COLO668 (cell line): ENCODE results near the gene AOPEP.

ENCODE experiments used
- DNase-seq: peaks from one replicate; lab custom pipeline; 2025; ENCODE audit not compliant: unreplicated experiment; lab: John Stamatoyannopoulos, UW

The AOPEP gene

GRCh38 chr9:95089257-95090022, 362.9 kb downstream of the AOPEP start:
- DNase-seq, result no peak

- no peak for DNase-seq
These were observed 363.7 kb downstream of the AOPEP start for GRCh38 chr9:95090023-95090791.

GRCh38 chr9:95090871-95091577, 364.5 kb downstream of the AOPEP start:
- no peak for DNase-seq

DNA sequence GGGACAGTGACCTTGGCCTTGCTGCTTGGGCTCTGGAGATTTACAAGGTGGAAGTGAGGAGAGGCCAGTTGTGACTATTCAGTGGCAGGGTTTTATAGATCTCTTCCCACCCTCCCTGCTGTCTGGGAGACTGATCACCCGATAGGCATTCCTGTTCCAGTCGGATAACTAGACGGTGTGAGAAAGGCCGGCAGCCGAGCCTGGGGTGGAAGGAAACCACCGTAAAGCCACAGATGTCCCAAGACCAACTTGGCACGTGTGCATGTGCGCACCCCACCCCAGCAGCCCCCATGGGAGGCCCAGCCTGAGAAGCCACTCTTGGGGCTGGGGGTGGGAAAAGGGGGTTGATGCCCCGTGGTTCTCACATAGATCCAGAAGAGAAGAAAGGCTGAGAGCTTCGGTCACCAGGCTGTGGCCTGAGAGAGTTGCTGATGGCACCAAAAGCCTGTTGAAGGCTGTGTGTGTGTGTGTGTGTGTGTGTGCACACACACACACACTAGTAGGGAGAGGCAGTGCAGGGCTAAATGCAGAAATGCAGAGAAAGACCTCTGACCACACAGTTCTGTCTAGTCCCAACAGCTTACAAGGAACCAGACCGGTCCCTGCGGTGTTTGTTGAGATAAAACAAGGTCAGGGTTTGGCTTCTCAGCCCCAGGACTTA, 365.2 kb downstream of the AOPEP start:
- no peak for DNase-seq

DNA sequence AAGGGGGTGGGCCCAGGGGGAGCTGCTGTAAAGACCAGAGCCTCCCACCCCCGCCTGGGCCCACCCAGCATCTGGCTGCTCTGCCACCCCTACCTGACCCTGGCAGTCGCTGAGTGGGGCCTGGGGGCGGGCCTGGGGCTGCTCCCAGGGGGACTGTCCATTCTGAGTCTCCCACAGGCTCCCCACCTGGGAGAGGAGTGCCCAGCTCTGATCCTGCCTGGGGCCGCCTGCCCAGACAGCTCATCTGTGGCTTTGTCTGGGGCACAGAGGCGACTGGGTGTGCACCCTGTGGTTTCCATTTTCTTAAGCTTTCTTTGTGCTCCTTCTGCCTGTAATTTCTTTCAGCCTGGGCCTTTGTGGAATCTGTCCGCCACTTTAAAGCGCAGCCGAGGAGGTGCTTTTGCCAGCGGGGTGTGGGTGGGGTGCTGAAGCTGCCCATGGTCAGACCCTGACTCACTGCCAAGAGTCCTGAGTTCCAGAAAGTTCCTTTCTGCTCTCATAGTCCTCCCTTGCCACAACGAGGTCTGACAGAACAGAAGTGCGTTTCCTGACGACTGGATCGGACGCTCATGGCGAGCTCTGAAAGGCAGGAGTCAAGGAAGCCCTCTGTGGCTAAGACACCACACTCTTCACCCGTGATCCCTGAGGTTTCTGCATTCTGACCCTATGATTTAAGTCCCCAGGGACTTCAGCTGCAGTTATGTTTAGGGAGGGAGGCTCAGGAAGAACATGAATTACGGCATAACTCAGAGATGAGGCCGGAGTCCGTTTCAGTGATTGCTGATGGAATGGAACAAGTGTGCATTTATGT, 366.0 kb downstream of the AOPEP start:
- DNase-seq, result no peak

- DNase-seq, result no peak
These were observed 367.1 kb downstream of the AOPEP start for GRCh38 chr9:95093586-95093985.

- DNase-seq, result no peak
These were observed 367.5 kb downstream of the AOPEP start for GRCh38 chr9:95094002-95094401.

DNA sequence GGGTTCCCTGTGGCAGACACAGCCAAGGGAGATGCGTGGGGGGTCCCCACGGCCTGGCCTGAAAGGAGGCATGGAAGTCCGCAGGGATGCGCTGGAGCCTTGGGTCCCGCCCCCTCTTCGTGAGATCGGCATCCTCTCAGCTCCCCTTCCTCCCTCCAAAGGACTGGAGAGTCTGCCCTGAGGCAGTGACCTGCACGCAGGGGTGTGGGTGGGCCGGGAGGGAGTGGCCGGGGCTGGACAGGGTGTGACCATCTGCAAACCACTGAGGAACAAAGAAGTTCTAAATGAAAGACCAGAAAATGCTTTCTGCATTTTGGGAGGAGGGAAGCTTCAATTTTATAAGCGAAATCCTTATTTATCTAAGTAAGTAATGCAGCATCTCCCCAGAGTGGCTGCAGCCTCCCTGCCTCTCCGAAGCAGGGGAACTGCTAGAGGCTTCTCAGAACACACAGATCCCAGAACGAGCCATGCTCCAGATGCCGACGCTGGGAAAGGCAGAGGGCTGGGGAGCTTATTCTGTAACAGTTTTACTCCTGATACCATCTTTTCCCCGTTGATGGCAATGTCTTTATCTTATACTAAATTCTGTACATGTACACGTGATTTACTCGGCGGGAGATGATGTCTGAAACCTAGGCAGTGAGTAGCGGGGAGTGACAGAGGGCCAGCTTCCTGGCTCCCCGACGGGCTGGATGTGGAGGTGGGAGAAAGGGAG, 369.3 kb downstream of the AOPEP start:
- no peak for DNase-seq

DNA sequence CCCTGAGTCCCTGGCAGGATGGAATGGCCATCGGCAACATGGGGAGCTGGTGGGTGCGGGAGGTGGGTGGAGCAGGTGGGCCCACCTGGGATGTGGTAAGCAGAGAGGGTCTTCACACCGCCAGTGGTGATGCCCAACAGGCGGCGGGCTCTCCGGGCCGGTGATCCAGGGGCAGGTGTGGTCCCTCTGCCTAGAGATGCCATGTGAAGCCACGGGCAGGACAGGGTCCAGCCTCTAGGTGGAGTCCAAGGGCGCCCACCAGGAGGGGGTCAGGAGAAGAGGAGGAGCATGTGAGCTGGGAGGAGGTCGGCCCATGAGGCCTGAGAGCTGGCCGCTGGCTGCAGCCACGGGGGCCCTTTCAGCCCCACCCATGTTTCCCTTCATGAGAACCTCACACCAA, 369.9 kb downstream of the AOPEP start:
- DNase-seq, result no peak

- DNase-seq, result no peak
These were observed 370.3 kb downstream of the AOPEP start for GRCh38 chr9:95096807-95097206.

GRCh38 chr9:95097279-95097678, 370.8 kb downstream of the AOPEP start:
- no peak for DNase-seq

DNA sequence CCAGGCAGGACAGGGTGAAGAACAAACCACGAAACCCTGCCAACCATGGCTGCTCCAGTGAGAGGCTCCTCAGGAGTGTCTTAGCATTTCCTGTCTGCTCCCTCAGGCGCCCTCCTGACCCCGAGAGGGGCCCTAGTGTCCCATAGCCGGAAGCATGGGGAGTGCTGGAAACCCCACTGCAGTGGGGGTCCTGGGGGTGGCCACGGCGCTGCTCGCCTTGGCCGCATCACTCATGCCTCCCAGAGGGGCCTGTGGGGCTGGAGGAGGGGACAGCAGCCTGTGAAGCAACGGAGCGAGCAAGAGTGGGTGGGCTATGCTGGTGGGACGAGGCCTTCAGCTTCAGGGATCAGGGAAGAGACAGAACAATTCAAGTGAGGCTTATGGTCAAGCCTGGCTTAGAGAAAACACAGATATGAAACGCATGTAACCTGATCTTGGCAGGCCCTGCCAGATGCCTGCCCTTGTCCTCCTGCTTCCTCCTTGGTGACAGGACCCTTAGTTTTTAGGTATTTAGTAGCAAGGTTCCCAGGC, 372.0 kb downstream of the AOPEP start:
- no peak for DNase-seq

DNA sequence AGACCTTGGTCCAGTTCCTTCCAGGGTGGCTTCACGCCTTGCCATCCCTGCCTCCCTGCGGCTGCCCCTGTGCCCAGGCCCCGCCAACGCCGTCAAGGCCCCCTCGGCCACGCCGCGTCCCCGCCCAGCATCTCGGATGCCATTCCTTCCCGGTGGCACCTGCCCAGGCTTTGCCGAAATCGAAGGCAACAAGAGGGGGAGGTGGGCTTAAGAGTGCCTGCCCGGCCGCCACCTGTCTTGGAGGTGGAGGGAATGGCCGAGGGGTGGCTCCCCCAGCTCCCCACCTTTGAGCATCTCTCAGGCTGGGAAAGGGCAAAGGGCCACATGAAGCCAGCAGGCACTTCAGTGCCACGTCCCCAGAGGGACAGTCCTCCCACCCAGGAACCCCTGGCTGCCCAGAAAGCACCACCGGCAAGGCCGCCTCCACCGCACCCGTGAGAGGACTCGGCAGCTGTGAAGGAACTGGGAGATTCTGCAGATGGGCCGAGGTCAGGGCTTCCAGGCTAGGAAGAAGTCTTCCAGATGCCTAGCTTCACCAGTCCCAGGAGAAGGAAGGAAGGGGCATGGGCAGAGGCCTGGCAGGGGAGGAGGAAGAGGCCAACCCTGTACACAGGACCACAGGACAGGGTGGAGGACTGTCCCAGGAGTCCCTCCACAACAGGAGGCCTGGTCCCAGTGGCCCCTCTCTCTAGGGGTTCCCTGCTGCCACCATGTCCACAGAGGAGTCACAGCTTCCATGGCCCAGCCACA, 373.0 kb downstream of the AOPEP start:
- no peak for DNase-seq

GRCh38 chr9:95100071-95100627, 373.6 kb downstream of the AOPEP start:
- no peak for DNase-seq

DNA sequence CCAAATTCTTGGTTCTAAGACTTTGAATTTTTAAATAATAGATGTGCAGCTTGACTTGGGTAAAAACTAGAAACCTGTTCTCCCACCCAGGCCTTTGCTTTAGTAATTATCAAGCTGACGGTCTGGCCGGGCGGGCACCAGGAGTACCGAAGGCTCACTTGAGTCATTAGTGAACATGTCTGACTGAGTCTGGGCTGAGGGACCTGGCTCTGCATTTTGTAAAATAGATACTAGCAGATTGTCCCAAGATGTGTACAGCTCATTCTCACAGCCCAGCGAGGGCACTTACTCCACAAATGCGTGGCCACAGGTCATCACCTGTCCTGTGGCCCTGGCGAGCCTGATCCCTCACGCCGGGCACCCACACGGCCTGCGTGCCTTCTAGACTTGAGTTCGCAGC, 374.8 kb downstream of the AOPEP start:
- DNase-seq, result no peak

GRCh38 chr9:95102001-95102433, 375.5 kb downstream of the AOPEP start:
- DNase-seq, result no peak

DNA sequence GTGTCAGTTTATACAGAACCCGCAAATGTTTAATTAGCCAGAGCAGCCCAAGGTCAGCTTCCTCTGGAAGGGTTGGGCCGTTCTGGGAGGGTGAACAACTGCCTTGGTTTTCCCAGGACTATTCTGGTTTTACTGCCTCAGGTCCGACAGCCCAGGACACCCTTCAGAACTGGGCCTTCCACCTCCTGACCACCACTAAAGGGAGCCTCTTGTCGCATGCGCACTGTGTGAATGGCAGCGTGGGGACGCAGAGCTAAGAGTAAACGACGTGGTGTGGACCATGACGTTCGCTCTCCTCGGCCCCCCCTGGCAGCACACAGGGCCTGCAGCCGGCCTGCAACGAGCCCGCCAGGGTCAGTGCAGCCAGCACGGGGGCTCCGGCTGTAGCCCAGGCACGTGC, 376.1 kb downstream of the AOPEP start:
- no peak for DNase-seq

- DNase-seq, result no peak
These were observed 376.8 kb downstream of the AOPEP start for GRCh38 chr9:95103281-95103771.
